ENCODE results near the gene KCNH4. TPM values are rescaled to one million over a fixed set of nuclear protein-coding genes. Genes with fewer than 3 reads are reported as not detected.
A peak's percentile ranks its signal among the peaks of the same experiment; 100 is the strongest.

The KCNH4 gene
- total and polyA plus RNA-seq, 2 of the 13 experiments (the other 11 are each of a cell fraction or from before 2014, with no cell fraction given): 0.01 to 0.09 TPM

DNA sequence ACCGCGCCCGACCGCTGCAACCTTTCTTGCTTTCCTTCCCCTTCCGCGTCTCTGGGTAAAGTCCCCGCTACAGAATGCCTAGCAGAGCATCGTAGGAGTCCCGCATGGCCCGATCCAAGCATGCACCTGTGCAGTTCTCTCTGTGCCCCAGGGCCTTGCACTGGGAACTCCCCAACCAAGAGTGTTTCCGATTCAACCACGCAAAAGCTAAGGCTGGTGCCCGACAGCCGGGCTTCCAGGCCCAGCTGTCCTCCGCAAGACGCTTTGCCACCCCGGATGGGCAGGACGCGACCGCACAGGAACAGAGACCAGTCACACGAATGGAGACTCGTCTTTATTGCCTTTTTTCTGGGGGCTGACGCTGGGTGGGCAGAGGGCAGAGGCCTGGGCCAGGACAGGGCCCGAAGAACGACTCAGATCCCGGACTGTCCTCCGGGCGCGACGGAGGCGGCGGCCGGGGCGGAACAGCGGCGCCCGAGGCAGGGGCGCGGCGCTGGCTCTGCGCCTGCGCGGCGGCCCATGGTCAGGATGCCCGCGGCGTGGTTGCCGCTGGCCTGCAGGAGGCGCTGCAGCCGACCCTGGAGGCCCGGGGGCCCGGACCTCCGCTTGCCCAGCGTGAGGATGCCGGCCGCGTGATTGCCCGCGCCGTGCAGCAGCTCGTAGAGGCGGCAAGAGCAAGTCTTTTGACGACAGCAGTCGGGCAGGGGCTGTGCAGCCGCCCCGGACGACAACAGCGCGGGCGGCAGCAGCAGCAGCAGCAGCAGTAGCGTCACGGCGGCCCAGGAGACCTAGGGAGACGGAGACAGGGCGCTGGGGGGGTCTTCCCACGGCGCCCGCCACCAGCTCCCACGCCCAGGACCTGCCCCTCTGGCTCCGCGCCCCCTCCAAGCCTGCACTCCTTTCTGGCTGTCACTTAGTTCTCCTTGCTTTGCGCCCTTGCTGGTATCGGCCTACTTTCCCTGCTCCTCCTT lies 3.1 kb upstream of the KCNH4 start (continued):
- no peak for TF ChIP-seq ZNF75D (CRISPR knock-in tag; IDR thresholded peaks at IDR 0.05; ENCODE audit: borderline replicate concordance)
- TF ChIP-seq GZF1 (CRISPR knock-in tag; IDR thresholded peaks at IDR 0.05): peak; percentile 51; the same call in 1 of the 2 replicates
- TF ChIP-seq SSRP1 (CRISPR knock-in tag; IDR thresholded peaks at IDR 0.05): no peak
- TF ChIP-seq ZNF773 (CRISPR knock-in tag; IDR thresholded peaks at IDR 0.05; ENCODE audit: borderline replicate concordance): peak; percentile 72
- peak; percentile 68; the same call in 1 of the 2 replicates for TF ChIP-seq SP140L (CRISPR knock-in tag; IDR thresholded peaks at IDR 0.05; ENCODE audit: borderline replicate concordance)
- TF ChIP-seq KDM1A (CRISPR knock-in tag; IDR thresholded peaks at IDR 0.05): no peak
- TF ChIP-seq ZNF101 (CRISPR knock-in tag; IDR thresholded peaks at IDR 0.05; ENCODE audit: borderline replicate concordance, low read depth): no peak
- 0 out of 2 replicates have a peak, but pooled peaks have one; percentile 8 for TF ChIP-seq ZBTB21 (CRISPR knock-in tag; IDR thresholded peaks at IDR 0.05)
- TF ChIP-seq, protein P1, sequence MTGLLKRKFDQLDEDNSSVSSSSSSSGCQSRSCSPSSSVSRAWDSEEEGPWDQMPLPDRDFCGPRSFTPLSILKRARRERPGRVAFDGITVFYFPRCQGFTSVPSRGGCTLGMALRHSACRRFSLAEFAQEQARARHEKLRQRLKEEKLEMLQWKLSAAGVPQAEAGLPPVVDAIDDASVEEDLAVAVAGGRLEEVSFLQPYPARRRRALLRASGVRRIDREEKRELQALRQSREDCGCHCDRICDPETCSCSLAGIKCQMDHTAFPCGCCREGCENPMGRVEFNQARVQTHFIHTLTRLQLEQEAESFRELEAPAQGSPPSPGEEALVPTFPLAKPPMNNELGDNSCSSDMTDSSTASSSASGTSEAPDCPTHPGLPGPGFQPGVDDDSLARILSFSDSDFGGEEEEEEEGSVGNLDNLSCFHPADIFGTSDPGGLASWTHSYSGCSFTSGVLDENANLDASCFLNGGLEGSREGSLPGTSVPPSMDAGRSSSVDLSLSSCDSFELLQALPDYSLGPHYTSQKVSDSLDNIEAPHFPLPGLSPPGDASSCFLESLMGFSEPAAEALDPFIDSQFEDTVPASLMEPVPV (CRISPR knock-in tag; IDR thresholded peaks at IDR 0.05): peak; percentile 78; the same call in 1 of the 2 replicates
- no peak for TF ChIP-seq MED8 (CRISPR knock-in tag; IDR thresholded peaks at IDR 0.05; ENCODE audit: insufficient replicate concordance)
- peak; percentile 63; the same call in 1 of the 2 replicates for TF ChIP-seq THAP11 (CRISPR knock-in tag; IDR thresholded peaks at IDR 0.05)
- TF ChIP-seq AGO1 (IDR thresholded peaks at IDR 0.05; ENCODE audit: low read depth, low read length, poor library complexity, severe bottlenecking): peak; percentile 62
- peak; percentile 26; the same call in 1 of the 2 replicates for TF ChIP-seq ZNF317 (CRISPR knock-in tag; IDR thresholded peaks at IDR 0.05)
- TF ChIP-seq, protein P2, sequence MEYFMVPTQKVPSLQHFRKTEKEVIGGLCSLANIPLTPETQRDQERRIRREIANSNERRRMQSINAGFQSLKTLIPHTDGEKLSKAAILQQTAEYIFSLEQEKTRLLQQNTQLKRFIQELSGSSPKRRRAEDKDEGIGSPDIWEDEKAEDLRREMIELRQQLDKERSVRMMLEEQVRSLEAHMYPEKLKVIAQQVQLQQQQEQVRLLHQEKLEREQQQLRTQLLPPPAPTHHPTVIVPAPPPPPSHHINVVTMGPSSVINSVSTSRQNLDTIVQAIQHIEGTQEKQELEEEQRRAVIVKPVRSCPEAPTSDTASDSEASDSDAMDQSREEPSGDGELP (IDR thresholded peaks at IDR 0.05; ENCODE audit: borderline replicate concordance, low read depth): peak; percentile 57; the same call in 1 of the 2 replicates
- TF ChIP-seq, protein P3, sequence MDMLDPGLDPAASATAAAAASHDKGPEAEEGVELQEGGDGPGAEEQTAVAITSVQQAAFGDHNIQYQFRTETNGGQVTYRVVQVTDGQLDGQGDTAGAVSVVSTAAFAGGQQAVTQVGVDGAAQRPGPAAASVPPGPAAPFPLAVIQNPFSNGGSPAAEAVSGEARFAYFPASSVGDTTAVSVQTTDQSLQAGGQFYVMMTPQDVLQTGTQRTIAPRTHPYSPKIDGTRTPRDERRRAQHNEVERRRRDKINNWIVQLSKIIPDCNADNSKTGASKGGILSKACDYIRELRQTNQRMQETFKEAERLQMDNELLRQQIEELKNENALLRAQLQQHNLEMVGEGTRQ (IDR thresholded peaks at IDR 0.05; ENCODE audit: low read depth, low read length): no peak
- TF ChIP-seq, protein P3 (CRISPR knock-in tag; IDR thresholded peaks at IDR 0.05; ENCODE audit: borderline replicate concordance): peak; percentile 22; the same call in 1 of the 2 replicates
- TF ChIP-seq, protein P4, sequence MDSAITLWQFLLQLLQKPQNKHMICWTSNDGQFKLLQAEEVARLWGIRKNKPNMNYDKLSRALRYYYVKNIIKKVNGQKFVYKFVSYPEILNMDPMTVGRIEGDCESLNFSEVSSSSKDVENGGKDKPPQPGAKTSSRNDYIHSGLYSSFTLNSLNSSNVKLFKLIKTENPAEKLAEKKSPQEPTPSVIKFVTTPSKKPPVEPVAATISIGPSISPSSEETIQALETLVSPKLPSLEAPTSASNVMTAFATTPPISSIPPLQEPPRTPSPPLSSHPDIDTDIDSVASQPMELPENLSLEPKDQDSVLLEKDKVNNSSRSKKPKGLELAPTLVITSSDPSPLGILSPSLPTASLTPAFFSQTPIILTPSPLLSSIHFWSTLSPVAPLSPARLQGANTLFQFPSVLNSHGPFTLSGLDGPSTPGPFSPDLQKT (CRISPR knock-in tag; IDR thresholded peaks at IDR 0.05; ENCODE audit: borderline replicate concordance): peak; percentile 13; the same call in 1 of the 2 replicates
- no peak for TF ChIP-seq ATRX (CRISPR knock-in tag; IDR thresholded peaks at IDR 0.05; ENCODE audit: borderline replicate concordance)
- peak; percentile 23 for TF ChIP-seq ZNF232 (CRISPR knock-in tag; IDR thresholded peaks at IDR 0.05; ENCODE audit: borderline replicate concordance)
- TF ChIP-seq ZNF703 (CRISPR knock-in tag; IDR thresholded peaks at IDR 0.05; ENCODE audit: borderline replicate concordance): peak; percentile 80; the same call in 1 of the 2 replicates

Data from HepG2 (cell line).